HG02981 (cell line): Measurements from ENCODE around the gene RASL11A.
"Not testable (repeated sequence)": the region's sequence is repeated elsewhere in the genome, so short reads cannot be mapped to it uniquely, and the experiment has no call there.

Experiments used
- ATAC-seq: cut with Tn5 transposase; IDR thresholded peaks from one replicate; pipeline ENCODE4 v1.9.1; 2021; ENCODE audit warnings: mild to moderate bottlenecking, moderate library complexity; ENCODE audit not compliant: unreplicated experiment

The RASL11A gene

GRCh38 chr13:27270594-27271520 is at the start of gene RASL11A:
Gene RASL11A (plus strand): TSS chr13:27270830. CDS start chr13:27270945, 115 bp downstream.
- ATAC-seq = peak; percentile 67

DNA sequence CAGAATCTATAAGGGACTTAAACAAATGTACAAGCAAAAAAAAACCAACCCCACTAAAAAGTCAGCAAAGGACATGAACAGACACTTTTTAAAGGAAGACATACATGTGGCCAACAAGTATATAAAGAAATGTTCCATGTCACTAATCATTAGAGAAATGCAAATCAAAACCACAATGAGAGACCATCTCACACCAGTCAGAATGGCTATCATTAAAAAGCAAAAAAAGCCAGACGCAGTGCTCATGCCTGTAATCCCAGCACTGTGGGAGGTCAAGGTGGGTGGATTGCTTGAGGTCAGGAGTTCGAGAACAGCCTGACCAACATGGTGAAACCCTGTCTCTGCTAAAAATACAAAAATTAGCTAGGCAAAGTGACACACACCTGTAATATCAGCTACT is 48.5 kb upstream of the RASL11A start:
- not testable (repeated sequence) for ATAC-seq

DNA sequence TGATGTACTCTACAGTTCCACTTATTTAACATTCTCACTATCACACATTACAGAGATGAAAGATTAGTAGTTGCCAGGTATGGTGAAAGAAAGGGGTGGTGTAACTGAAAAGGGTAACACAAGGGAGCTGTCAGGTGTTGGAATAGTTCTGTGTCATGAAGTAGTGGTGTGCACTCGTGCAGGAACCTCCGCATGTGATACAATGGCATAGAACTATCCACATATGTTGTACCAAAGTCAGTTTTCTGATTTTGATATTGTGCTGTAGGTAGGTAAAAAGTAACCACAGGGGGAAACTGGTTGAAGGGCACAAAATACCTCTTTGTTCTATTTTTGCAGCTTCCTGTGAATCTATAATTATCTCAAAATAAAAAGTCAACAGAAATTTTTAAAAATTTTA is 43.6 kb upstream of the RASL11A start:
- no peak for ATAC-seq

DNA sequence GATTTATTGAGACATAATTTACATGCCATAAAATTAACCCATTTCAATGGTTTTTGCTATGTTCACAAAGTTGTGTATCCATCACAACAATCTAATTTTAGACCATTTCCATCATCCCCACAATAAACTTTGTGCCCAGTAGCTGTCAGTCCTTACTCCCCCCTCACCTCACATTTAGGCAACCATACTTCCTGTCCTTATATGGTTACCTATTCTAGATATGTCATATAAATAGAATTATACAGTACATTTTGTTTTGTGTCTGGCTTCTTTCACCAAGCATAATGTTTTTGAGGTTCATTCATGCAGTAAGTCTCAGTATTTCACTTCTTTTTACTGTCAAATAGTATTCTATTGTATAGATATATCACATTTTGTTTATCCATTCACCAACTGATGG is 42.5 kb upstream of the RASL11A start:
- no peak for ATAC-seq

GRCh38 chr13:27229642-27230041 is 41.0 kb upstream of the RASL11A start:
- ATAC-seq = no peak

- ATAC-seq = no peak
Observed at GRCh38 chr13:27233964-27234363, 36.7 kb upstream of the RASL11A start.

DNA sequence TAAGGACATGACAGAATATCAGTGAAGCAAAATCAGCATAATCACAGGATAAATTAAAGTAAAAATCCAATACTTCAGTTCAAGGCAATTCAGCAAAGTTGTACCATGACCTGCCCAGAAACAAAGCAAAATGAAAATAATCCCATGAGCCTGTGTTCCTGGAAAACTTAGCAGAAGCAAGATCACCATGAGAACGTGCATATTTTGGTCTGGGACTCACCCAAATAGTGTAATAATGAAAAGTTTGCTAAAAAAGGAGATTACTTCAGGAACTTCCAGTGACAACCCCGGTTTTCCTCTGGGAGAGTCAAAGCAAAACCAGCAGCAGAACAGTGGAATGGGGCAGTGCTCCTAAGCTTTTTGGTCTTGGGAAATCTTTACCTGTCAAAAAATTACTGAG is 34.2 kb upstream of the RASL11A start:
- ATAC-seq = no peak

- ATAC-seq = no peak
Observed at GRCh38 chr13:27242702-27243101, 27.9 kb upstream of the RASL11A start.

DNA sequence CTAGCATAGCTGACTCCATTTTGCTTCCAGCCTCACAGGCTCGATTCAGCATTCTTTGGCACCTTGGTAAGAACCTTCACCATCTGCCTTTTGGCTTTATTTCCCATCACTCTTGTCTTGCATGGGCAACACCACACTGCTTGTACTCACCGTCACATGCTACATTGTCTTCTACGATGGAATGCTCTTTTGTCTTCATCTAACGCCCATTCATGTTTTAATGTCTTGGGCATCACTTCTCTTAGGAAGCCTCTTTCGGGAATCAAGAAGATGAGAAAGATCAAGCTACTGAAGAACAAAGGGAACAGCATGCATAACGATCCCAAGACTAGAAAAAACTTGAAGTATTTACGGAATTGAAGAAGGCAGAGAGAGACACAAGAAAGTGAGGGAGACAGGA is 25.0 kb upstream of the RASL11A start:
- ATAC-seq = no peak

GRCh38 chr13:27250833-27251165 is 19.8 kb upstream of the RASL11A start:
- ATAC-seq = peak; percentile 4

GRCh38 chr13:27251166-27252091 is 19.2 kb upstream of the RASL11A start, which contains the start of gene RPL21:
Gene RPL21 (plus strand): TSS chr13:27251558. CDS start chr13:27253777, 2,219 bp downstream.
- ATAC-seq = peak; percentile 93

GRCh38 chr13:27252467-27252866 is 18.2 kb upstream of the RASL11A start:
- ATAC-seq = no peak

- no peak for ATAC-seq
Observed at GRCh38 chr13:27257233-27257568, 13.4 kb upstream of the RASL11A start.

DNA sequence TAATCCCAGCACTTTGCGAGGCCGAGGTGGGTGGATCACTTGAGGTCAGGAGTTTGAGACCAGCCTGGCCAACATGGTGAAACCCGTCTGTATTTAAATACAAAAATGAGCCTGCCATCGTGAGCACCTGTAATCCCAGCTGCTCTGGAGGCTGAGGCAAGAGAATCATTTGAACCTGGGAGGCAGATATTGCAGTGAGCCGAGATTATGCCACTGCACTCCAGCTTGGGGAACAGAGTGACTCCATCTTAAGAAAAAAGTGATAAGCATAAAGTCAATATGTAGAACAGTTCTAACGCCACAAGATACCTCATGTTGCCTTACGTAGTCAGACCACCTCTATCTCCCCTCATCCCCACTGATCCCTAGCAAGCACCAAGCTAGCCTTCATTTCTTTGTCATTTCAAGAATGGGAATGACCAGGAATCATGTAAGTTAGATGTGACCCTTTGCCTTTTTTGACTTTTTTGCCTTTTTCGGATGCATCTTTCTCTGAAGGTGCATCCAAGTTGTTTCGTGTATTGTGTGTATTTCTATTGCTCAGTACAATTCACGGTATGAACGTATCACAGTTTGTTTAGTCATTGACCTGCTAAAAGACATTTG is 12.9 kb upstream of the RASL11A start:
- no peak for ATAC-seq

- no peak for ATAC-seq
Observed at GRCh38 chr13:27258637-27259386, 11.8 kb upstream of the RASL11A start.

DNA sequence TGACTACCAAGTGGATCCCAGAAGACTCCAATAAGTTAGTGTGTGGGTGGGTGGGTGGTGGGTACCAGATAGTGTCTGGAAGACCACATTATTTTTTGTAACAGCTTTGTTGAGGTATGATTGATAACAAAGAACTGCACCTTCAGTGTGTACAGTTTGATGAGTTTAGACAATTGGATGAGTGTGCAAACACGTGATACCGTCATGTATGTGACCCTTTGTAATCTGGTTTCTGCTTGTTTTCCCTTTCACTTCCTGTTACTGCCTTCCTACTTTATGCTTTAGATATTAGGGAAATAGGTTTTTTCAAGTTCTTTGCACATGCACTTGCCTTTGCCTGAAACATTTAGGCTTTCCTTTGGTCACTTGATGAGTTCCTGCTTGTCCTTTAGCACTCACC is 10.8 kb upstream of the RASL11A start:
- no peak for ATAC-seq

GRCh38 chr13:27261396-27261795 is 9.2 kb upstream of the RASL11A start:
- no peak for ATAC-seq

GRCh38 chr13:27263438-27263837 is 7.2 kb upstream of the RASL11A start:
- no peak for ATAC-seq

DNA sequence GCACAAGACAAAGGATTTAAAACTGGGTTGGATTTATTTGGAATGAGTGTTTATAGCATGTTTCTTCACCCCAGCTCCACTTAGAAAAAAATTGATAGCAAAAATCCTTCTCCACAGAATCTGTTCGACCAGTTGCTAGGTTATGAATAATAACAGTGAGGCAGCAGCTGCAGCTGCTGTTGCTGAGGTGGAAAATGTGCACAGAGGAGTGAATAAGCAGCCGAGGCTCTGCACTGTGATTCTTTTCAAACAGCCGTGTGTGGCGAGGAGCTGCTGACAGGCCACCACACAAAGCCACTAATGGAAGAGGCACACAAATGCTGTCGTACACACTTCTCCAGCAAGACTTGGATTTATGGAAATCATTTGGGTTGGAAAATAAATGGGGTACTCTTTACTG is 6.4 kb upstream of the RASL11A start:
- no peak for ATAC-seq

- ATAC-seq = no peak
Observed at GRCh38 chr13:27264648-27265047, 6.0 kb upstream of the RASL11A start.

GRCh38 chr13:27266917-27267316 is 3.7 kb upstream of the RASL11A start:
- no peak for ATAC-seq
